ENCODE measurements around the gene DDC.
"Not testable (repeated sequence)": the region's sequence is repeated elsewhere in the genome, so short reads cannot be mapped to it uniquely, and the experiment has no call there.

Gene DDC

DNA sequence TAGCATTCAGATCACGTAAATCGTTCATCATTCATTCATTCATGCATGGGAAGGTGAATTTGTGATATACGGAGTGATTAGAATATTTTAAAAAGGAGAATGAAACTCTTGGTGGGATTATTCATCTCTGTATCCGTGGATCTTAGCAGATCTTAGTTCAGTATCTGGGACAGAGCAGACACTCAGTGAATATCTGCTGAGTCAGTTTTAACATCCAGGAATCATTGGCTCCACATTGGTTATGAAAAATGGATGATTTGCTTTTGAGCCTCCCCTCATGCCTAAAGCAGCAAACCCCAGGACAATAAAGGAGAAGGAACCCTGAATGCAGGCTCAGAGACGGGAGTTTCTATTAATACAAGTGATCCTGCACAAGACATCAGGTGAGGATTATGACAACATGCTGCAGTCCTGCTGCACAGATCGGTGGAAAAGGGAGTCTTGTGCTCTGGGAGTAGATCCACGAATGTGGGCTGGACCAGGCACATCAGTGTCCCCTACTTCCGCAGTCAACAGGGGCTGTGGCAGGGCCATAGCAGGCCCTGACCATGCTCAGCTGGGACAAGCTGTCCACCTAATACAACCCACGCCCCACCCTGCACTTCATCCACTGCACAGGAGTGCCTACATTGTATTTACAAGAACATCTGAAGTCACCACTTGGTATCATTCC is 88.1 kb downstream of the DDC start:
- DNase-seq, result no peak

DNA sequence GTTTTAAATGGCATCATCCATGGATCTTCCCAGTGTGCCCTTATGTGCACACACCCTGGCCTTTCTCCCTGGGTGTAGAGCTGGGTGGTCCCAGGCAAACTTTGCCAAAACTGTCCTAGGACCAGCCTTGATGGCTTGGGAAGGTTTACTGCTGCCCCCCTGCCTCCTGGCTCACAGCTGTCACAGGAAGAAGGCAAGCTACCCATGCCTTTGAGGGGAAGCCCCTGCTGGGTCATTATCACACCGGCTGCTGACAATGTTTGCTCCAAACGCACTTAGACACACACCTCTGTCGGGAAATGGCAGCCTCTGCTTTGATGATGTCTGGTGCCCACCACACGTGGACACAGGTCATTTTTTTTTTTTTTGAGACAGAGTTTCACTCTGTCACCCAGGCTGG is 89.9 kb downstream of the DDC start:
- no peak for DNase-seq

DNA sequence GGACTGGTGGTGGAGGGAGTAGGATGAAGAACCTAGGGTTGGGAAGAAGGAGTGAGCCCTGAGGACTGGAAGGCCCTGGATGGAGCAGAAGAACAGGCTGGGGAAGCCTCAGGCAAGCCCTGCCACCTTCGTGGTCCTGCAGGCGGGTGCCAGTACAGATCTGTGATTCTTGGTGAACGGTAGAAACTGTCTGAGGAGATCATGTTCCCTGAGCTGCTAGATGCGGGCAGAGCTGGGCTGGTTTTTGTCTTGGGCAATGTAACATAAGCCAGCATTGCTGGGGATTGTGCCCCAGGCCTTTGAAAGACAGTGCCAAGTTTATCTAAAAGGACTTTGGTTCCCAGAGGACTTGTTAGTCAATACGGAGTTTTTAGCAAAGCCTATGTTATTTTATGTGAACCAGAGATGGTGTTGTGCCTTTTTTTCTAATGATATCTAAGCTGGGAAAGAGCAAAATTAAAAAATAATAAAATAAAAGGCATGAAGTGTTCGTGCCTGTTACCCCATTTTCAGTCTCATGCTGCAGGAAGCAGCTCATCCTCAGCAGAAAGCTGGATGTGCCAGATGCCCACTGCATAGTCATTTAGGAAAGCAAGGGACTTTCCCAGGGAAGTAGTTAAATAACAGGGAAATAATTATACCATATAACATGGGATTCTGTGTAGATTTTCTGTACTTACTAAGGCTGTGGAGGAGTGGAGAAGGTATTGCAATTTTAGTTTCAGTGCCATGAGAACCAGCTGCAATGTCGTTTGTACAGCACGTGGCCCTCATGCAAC is 90.6 kb downstream of the DDC start:
- DNase-seq, result no peak

- DNase-seq, result no peak
These were observed 91.7 kb downstream of the DDC start for GRCh38 chr7:50473531-50473930.

DNA sequence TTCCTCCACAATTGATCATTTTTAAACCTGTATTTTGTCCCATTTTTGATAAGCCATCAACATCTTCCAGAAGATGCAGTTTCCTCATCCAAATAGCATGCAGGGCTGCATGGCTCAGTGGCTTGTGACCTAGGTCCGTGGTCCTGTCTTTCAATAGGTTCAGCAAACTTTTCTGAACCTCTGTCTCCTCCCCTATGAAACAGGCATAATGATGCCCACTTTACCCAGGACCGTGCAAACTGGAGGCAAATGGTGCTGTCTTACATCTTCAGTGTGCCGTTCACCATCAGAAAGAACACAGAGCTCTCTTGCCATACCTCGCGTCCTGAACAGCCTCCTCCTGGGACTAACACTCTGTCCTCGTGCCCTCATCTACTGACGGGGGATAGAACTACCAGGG is 92.8 kb downstream of the DDC start:
- no peak for DNase-seq

DNA sequence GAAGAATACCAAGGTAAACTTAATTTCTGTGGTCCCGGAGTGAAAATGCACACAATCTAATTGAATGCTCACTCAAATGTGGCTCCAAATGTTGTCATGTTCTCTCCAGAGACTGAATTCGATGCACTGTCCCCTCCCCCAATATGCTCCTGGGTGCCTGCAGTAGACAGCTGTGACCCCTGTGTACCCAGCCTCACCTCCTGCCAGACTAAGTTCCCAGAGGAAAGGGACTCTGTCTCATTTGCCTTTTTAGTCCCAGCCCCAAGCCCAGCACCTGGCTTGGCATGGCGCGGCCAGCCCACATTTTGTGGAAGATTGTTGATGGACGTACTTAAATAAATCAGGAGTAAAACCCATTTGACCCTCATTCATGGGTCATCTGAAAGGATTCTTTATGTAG is 93.2 kb downstream of the DDC start:
- no peak for DNase-seq

GRCh38 chr7:50470250-50471163 is 94.7 kb downstream of the DDC start:
- no peak for DNase-seq

GRCh38 chr7:50469181-50469580 is 96.0 kb downstream of the DDC start:
- no peak for DNase-seq

GRCh38 chr7:50467817-50468610 is 97.2 kb downstream of the DDC start:
- peak; percentile 84 for DNase-seq

DNA sequence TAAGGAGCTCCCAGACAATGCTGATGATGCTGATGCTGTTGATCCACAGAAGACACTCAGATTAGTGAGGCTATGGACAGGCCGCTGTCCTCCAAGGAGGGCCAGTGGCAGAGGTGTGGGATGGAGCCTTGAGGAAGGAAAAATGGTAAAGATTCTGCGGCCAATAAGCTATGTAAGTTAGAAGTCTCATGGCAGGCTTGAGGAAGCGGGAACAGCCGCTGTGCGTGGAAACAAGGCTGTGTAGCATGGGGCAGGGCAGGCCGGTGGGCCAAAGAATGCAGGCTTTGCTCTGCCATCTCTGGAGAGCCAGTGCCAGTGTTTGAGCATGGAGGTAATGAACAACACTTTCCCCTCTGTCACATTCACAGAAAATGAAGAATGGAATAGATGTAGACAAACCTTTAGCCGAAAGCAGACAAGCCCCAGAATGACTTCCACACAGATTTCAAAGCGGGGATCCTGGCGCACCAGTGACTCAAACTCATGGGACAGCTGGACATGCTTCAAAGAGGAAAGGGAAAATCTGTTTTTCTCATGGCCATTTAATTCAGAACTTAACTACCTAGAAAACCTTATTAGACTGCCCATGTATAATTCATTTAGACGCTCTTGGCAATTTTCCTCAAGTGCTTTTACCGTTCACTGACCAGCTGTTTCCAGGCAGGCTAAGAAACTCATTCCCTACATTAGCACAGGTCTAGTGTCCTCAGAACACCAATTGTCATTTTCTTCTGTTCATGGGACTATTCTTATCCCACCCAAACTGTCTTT is 98.2 kb downstream of the DDC start:
- DNase-seq, result no peak

- DNase-seq, result no peak
These were observed 102.2 kb downstream of the DDC start for GRCh38 chr7:50463035-50463434.

DNA sequence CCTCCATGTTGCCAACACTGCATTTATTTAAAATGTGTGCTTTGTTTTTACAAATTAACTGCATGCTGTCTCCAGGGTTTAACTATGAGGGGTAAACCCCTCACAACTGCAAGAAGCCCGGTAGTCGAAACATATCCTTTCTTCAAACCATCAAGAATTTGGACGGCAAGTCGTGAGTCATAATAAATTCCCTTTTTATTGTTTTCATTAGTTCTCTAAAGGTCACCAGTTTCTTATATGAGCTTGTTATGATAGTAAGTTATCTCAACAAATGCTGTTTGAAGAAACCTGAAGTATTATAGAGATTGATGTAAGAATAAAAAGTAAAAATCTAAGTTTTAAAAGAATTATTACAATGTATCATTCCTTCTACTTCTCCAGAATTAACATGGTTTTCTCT is 102.8 kb downstream of the DDC start:
- DNase-seq, result no peak

DNA sequence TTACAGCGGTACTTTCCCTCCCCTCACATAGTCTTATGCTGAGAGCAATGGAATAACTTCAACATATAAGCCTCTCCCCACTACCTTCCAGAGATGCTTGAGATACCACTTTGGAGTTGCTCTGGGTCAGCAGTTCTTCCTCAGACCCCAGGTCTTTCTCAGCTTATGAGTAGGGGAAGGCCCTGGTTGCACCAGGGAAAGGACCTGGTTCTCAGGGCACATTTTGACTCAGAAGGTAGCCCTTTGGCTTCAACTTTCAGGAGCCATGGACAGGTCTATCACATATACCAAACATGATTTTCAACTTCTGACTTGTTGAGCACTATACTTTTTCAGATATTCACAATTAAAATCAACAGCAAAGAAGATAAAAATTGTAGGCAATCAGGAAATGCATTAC is 103.5 kb downstream of the DDC start:
- no peak for DNase-seq

DNA sequence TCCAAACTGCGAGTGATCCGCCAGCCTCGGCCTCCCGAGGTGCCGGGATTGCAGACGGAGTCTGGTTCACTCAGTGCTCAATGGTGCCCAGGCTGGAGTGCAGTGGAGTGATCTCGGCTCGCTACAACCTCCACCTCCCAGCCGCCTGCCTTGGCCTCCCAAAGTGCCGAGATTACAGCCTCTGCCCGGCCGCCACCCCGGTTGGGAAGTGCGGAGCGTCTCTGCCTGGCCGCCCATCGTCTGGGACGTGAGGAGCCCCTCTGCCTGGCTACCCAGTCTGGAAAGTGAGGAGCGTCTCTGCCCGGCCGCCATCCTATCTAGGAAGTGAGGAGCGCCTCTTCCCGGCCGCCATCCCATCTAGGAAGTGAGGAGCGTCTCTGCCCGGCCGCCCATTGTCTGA is 106.0 kb downstream of the DDC start:
- DNase-seq, result not testable (repeated sequence)

DNA sequence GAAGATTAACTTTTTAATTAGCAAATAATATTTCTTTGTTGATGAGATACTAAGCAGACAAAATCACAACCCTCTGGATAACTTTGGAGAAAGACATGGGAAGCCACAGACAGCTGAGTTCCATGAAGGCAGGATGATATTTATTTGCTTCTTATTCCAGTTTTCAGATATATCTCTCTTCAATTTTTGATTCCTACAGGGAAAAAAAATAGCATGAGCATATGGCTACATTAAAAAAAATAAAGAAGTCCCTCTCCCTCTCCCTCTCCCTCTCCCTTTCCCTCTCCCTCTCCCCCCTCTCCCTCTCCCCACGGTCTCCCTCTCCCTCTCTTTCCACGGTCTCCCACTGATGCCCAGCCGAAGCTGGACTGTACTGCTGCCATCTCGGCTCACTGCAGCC is 106.6 kb downstream of the DDC start:
- not testable (repeated sequence) for DNase-seq

- no peak for DNase-seq
These were observed 108.7 kb downstream of the DDC start for GRCh38 chr7:50456371-50457123.

DNA sequence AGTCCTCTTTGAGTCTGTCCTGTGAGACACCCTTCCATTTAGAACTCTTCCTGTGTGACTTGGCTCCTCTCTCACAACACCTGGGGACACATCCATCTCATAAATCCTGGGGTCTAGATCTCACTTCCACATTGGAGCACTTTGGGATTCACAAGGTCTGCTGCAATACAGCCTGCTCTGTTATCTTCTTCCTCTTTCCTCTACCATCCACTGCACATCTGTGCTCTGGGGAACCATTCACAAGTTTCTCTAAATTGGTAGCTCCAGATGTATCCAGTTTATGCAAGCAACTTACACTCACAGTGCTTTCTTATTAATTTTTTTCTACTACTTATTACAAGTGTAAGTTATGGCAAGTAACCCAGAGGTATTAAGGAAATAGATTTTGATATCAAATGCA is 109.5 kb downstream of the DDC start:
- no peak for DNase-seq

DNA sequence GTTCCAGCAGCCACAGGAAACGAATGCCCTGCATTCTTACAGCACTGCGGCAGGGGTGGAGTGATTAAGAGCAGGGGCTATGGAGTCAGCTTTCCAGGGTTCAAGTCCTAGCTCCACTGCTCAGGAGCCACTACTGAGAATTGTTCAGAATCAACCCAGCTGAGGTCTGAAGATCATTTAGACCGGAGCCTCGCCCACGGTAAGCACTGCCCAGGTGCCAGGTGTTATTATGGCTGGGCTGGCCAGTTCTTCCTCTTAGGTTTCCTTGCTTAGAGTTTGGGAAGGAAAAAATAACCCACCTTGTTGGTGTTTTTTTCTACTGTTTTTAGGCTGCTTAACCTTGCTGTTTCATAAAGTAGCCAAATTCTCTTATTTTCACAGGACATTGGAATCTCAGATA is 110.2 kb downstream of the DDC start:
- no peak for DNase-seq

DNA sequence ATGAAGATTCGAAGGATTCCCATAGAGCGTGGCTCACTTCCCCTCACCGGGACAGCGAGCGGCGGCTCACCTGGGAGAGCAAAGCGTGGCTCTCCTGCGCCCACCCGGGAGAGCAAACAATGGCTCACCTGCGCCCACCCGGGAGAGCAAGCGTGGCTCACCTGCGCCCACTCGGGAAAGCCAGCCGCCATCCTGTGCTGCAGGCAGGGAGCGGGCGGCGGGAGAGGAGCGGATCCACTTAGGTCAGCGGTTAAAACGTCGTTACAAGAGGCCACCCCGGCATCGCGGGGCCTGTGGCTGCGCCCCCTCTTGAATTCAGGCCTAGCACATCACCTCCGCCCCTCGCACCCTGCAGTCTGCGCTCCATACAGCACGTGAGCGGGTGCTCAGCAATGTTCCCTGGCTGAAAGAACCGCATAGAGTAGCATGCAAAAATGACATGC is 114.6 kb downstream of the DDC start:
- DNase-seq, result no peak

DNA sequence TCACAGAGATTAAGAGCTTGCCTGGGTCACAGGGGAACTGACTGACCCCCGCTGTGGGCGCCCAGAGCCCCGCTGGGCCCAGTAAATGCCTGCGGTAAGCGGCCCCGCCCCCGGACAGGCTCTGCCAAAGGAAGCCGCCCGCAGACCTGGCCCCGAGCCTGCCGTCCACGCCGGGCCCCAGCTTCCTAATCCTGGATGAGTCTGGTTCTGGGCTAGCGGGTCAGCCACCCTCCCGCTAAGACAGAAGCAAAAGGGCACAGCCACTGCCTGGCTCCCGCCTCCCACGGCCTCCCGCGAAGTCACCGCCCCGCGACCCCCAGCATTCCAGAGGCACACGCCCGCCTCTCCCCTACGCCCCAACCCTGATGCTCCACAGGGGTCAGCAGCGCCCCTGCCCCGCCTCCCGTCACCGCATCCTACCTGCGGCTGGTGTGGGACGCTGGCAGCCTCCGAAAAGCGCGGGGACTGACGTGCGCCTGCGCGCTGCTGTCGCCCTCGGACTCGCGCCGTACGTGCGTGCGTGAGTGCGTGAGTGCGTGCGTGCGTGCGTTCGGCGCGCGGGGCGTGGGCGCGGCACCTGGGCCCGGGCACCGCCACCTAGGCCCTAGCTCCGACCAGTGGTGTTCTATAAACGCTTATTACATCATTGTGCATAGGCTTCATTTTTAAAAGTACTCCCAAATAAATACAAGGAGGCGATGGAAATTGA is 115.2 kb downstream of the DDC start, which contains the start of gene FIGNL1:
Gene FIGNL1, minus strand, starts transcription at position 470 of the 709 bp plus-strand sequence. CDS start 3,063 bp downstream, outside the sequence.
- DNase-seq, result peak; percentile 69
